ENCODE results near the gene NANOS2.
"Not testable (repeated sequence)": the region's sequence is repeated elsewhere in the genome, so short reads cannot be mapped to it uniquely, and the experiment has no call there.

Gene NANOS2

GRCh38 chr19:45876411-45877197, 38.0 kb downstream of the NANOS2 start:
- no peak for DNase-seq (ENCODE audit: low spot score)

GRCh38 chr19:45876161-45876410, 38.5 kb downstream of the NANOS2 start:
- no peak for DNase-seq (ENCODE audit: low spot score)

GRCh38 chr19:45874620-45874966, 40.0 kb downstream of the NANOS2 start:
- no peak for DNase-seq (ENCODE audit: low spot score)

- DNase-seq (ENCODE audit: low spot score) = no peak
Observed at GRCh38 chr19:45873219-45873772, 41.3 kb downstream of the NANOS2 start.

GRCh38 chr19:45872095-45872919, 42.3 kb downstream of the NANOS2 start:
- DNase-seq (ENCODE audit: low spot score) = no peak

GRCh38 chr19:45870798-45871197, 43.8 kb downstream of the NANOS2 start:
- DNase-seq (ENCODE audit: low spot score) = no peak

GRCh38 chr19:45867241-45867640, 47.3 kb downstream of the NANOS2 start:
- not testable (repeated sequence) for DNase-seq (ENCODE audit: low spot score)

GRCh38 chr19:45866400-45867176, 48.0 kb downstream of the NANOS2 start:
- no peak for DNase-seq (ENCODE audit: low spot score)

- no peak for DNase-seq (ENCODE audit: low spot score)
Observed at GRCh38 chr19:45865269-45865948, 49.2 kb downstream of the NANOS2 start.

GRCh38 chr19:45864629-45865082, 49.9 kb downstream of the NANOS2 start:
- no peak for DNase-seq (ENCODE audit: low spot score)

- DNase-seq (ENCODE audit: low spot score) = no peak
Observed at GRCh38 chr19:45863840-45864628, 50.5 kb downstream of the NANOS2 start, which contains the start of gene FOXA3. Gene FOXA3 (plus strand): TSS chr19:45864326. CDS start chr19:45864457, 131 bp downstream.

GRCh38 chr19:45863335-45863839, 51.2 kb downstream of the NANOS2 start:
- DNase-seq (ENCODE audit: low spot score) = no peak
